Mesenchymal stem cell (in vitro differentiated cells and primary cell): Measurements from ENCODE around the gene ILKAP.
A peak's percentile ranks its signal among the peaks of the same experiment; 100 is the strongest.

Source experiments
- DNase-seq: peaks from one replicate; pipeline ENCODE4 v3.0.0-alpha.2; 2013
- H2AFZ ChIP-seq: one replicate; pipeline ENCODE4 v1.6.1; 2013; ENCODE audit warnings: low read depth, mild to moderate bottlenecking, control low read depth, inconsistent platforms, low read length, moderate library complexity
- H2AK5ac ChIP-seq: 2 replicates; pipeline ENCODE4 v1.6.1; 2013; ENCODE audit warnings: low read length, moderate library complexity, mild to moderate bottlenecking, inconsistent platforms; ENCODE audit not compliant: severe bottlenecking
- H2BK120ac ChIP-seq: one replicate; pipeline ENCODE4 v1.6.1; 2013; ENCODE audit warnings: low read depth, mild to moderate bottlenecking, inconsistent platforms, low read length, moderate library complexity
- H2BK12ac ChIP-seq, 2 experiments: one replicate each; pipeline ENCODE4 v1.6.1; 2013; ENCODE audit warnings: inconsistent platforms in 2 of 2, low read length in 2 of 2, mild to moderate bottlenecking in 2 of 2, moderate library complexity in 2 of 2, control low read depth in 1 of 2
- H2BK15ac ChIP-seq: one replicate; pipeline ENCODE4 v1.6.1; 2013; ENCODE audit warnings: mild to moderate bottlenecking, low read depth, inconsistent platforms; ENCODE audit not compliant: poor library complexity, severe bottlenecking
- H2BK5ac ChIP-seq: 2 replicates; pipeline ENCODE4 v1.6.1; 2013; ENCODE audit warnings: low read depth, mild to moderate bottlenecking, low read length, control low read depth, inconsistent platforms; ENCODE audit not compliant: poor library complexity, severe bottlenecking
- H3K14ac ChIP-seq, 2 experiments: one replicate each; pipeline ENCODE4 v1.6.1; 2013; ENCODE audit warnings: inconsistent platforms in 2 of 2, low read length in 2 of 2, control low read depth in 1 of 2, mild to moderate bottlenecking in 1 of 2, moderate library complexity in 1 of 2
- H3K18ac ChIP-seq, 2 experiments: one replicate each; pipeline ENCODE4 v1.6.1; 2013; ENCODE audit warnings: inconsistent platforms in 2 of 2, low read length in 2 of 2, control low read depth in 1 of 2, low read depth in 1 of 2, mild to moderate bottlenecking in 1 of 2
- H3K23ac ChIP-seq, 2 experiments: one replicate each; pipeline ENCODE4 v1.6.1; 2013; ENCODE audit warnings: inconsistent platforms in 2 of 2, low read length in 2 of 2, mild to moderate bottlenecking in 2 of 2, moderate library complexity in 2 of 2, control low read depth in 1 of 2
- H3K27ac ChIP-seq: 2 replicates; pipeline ENCODE4 v1.5.1; 2013; ENCODE audit warnings: mild to moderate bottlenecking, moderate library complexity, low read length, control low read depth, inconsistent platforms; ENCODE audit not compliant: poor library complexity, severe bottlenecking
- H3K27me3 ChIP-seq, 2 experiments: 2 replicates each; pipeline versions ENCODE4 v1.6.1 to v1.7.0; 2013; ENCODE audit warnings: low read length in 2 of 2, mild to moderate bottlenecking in 2 of 2, moderate library complexity in 2 of 2, control low read depth in 1 of 2, inconsistent platforms in 1 of 2; ENCODE audit not compliant: control insufficient read depth in 1 of 2, insufficient read depth in 1 of 2
- H3K36me3 ChIP-seq, 2 experiments: 2 replicates each; pipeline versions ENCODE4 v1.6.1 to v1.7.0; 2013; ENCODE audit warnings: low read length in 2 of 2, control low read depth in 1 of 2, inconsistent platforms in 1 of 2, low read depth in 1 of 2, mild to moderate bottlenecking in 1 of 2; ENCODE audit not compliant: insufficient read depth in 2 of 2, control insufficient read depth in 1 of 2
- H3K4ac ChIP-seq, 2 experiments: one replicate each; pipeline ENCODE4 v1.6.1; 2013; ENCODE audit warnings: inconsistent platforms in 2 of 2, low read length in 2 of 2, mild to moderate bottlenecking in 2 of 2, moderate library complexity in 2 of 2, control low read depth in 1 of 2, low read depth in 1 of 2
- H3K4me1 ChIP-seq: 2 replicates; pipeline ENCODE4 v1.6.1; 2013; ENCODE audit warnings: low read depth, low read length, control low read depth; ENCODE audit not compliant: control insufficient read depth, insufficient read depth
- H3K4me2 ChIP-seq: 2 replicates; pipeline ENCODE4 v1.6.1; 2013; ENCODE audit warnings: low read length, mild to moderate bottlenecking, inconsistent platforms; ENCODE audit not compliant: poor library complexity, severe bottlenecking
- H3K4me3 ChIP-seq, 2 experiments: 2 replicates each; pipeline versions ENCODE4 v1.5.1 to v1.7.0; 2013; ENCODE audit warnings: low read length in 2 of 2, mild to moderate bottlenecking in 2 of 2, control low read depth in 1 of 2, low read depth in 1 of 2; ENCODE audit not compliant: insufficient read depth in 1 of 2
- H3K79me1 ChIP-seq: replicated peaks from 2 replicates; pipeline ENCODE4 v1.6.1; 2013; ENCODE audit warnings: mild to moderate bottlenecking, control low read depth, low read length, inconsistent platforms; ENCODE audit not compliant: poor library complexity, severe bottlenecking
- H3K9ac ChIP-seq: 2 replicates; pipeline ENCODE4 v1.7.0; 2013; ENCODE audit warnings: mild to moderate bottlenecking, low read length, moderate library complexity
- H3K9me3 ChIP-seq: 2 replicates; pipeline ENCODE4 v1.7.0; 2013; ENCODE audit warnings: mild to moderate bottlenecking, low read length; ENCODE audit not compliant: control insufficient read depth
- H4K8ac ChIP-seq: one replicate; pipeline ENCODE4 v1.6.1; 2013; ENCODE audit warnings: inconsistent platforms, mild to moderate bottlenecking, low read length, moderate library complexity
- H4K91ac ChIP-seq: one replicate; pipeline ENCODE4 v1.6.1; 2013; ENCODE audit warnings: mild to moderate bottlenecking, low read length, inconsistent platforms
- WGBS: methylation state at CpG from one replicate; pipeline ENCODE4 v1.1.7; 2013; ENCODE audit warnings: mixed read lengths; 5-methylcytosine and 5-hydroxymethylcytosine counted together

Gene ILKAP

GRCh38 chr2:238146884-238147544, 56.5 kb downstream of the ILKAP start:
- peaks cover 32% of the 10 kb centered on the region for H3K4me1 ChIP-seq
- H3K9me3 ChIP-seq: no peaks in the 10 kb centered on the region
- no peak overlapping the region for H2BK12ac ChIP-seq
- no peak overlapping the region for H4K91ac ChIP-seq
- no peaks in the 10 kb centered on the region for H3K27me3 ChIP-seq
- no peak for DNase-seq
- H3K4me3 ChIP-seq: no peak overlapping the region
- no peak overlapping the region for H2BK5ac ChIP-seq
- no peak overlapping the region for H3K4me2 ChIP-seq
- no peak overlapping the region for H3K23ac ChIP-seq
- WGBS: 92% methylated on average over 13 of the region's 13 CpGs
- no peak overlapping the region for H3K4ac ChIP-seq
- H3K79me1 ChIP-seq: no peaks in the 10 kb centered on the region
- no peak overlapping the region for H2AK5ac ChIP-seq
- H3K27ac ChIP-seq: no peak overlapping the region
- H4K8ac ChIP-seq: no peak overlapping the region
- H3K18ac ChIP-seq: no peak overlapping the region
- no peak overlapping the region for H2AFZ ChIP-seq
- no peaks in the 10 kb centered on the region for H3K36me3 ChIP-seq
- no peak overlapping the region for H2BK120ac ChIP-seq
- H3K9ac ChIP-seq: no peak overlapping the region
- no peak overlapping the region for H2BK15ac ChIP-seq
- H3K14ac ChIP-seq: no peak overlapping the region

DNA sequence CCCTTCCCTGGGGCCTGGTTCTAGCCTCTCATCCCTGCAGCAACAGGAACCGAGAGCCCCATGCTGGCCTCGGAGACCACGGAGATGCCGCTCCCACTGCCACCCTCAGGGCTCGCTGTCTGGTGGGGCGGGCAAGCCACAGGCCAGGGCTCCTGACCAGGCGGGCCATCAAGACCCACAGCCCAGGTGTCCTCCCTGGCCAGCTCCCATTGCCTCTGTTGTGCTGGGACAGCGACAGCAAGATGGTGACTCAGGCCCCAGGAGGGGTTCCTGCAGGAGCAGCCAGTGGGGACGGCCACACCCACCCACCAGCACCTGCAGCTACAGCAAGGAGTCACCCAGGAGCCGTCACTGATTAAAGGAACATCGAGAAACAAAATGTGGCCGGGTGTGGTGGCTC, 57.6 kb downstream of the ILKAP start:
- DNase-seq: no peak
- no peak overlapping the region for H3K23ac ChIP-seq
- peaks cover 39% of the 10 kb centered on the region for H3K4me1 ChIP-seq
- no peak overlapping the region for H3K18ac ChIP-seq
- H3K4ac ChIP-seq: no peak overlapping the region
- H2BK12ac ChIP-seq: no peak overlapping the region
- no peak overlapping the region for H4K8ac ChIP-seq
- no peak overlapping the region for H2AK5ac ChIP-seq
- H3K9me3 ChIP-seq: no peaks in the 10 kb centered on the region
- H2AFZ ChIP-seq: no peak overlapping the region
- no peak overlapping the region for H3K9ac ChIP-seq
- no peak overlapping the region for H2BK15ac ChIP-seq
- H2BK120ac ChIP-seq: no peak overlapping the region
- H3K4me3 ChIP-seq: no peak overlapping the region
- H3K79me1 ChIP-seq: no peaks in the 10 kb centered on the region
- H3K14ac ChIP-seq: no peak overlapping the region
- no peaks in the 10 kb centered on the region for H3K27me3 ChIP-seq
- H2BK5ac ChIP-seq: no peak overlapping the region
- no peak overlapping the region for H4K91ac ChIP-seq
- H3K4me2 ChIP-seq: no peak overlapping the region
- 85% methylated on average over 12 of the region's 12 CpGs for WGBS
- no peaks in the 10 kb centered on the region for H3K36me3 ChIP-seq
- H3K27ac ChIP-seq: no peak overlapping the region

DNA sequence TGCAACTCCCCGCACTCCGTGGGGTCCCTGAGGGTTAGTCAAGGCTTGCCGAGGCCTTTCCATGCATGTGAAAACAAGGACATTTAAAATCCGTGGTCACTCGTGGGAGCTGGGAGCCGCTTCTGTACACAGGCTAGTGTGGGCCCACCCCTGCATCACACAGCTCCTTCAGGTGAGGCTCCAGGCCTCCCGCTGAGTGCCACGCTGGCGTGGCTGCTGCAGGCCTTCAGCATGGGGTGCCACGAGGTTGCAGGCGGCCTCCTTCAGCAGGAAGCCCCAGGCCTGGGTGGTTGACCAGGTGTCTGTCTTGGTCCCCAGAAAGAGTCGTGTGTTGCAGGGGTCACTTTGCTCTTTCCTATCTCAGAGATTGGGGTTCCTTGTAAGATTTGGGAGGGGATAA, 58.4 kb downstream of the ILKAP start:
- no peak overlapping the region for H4K8ac ChIP-seq
- no peaks in the 10 kb centered on the region for H3K9me3 ChIP-seq
- no peak overlapping the region for H3K4me2 ChIP-seq
- H3K79me1 ChIP-seq: no peaks in the 10 kb centered on the region
- no peak overlapping the region for H3K27ac ChIP-seq
- peaks cover 40% of the 10 kb centered on the region for H3K4me1 ChIP-seq
- no peak overlapping the region for H3K4ac ChIP-seq
- H2BK120ac ChIP-seq: no peak overlapping the region
- no peak overlapping the region for H3K23ac ChIP-seq
- no peak overlapping the region for H2AK5ac ChIP-seq
- no peaks in the 10 kb centered on the region for H3K36me3 ChIP-seq
- H3K4me3 ChIP-seq: no peak overlapping the region
- H2BK12ac ChIP-seq: no peak overlapping the region
- no peaks in the 10 kb centered on the region for H3K27me3 ChIP-seq
- H4K91ac ChIP-seq: no peak overlapping the region
- no peak overlapping the region for H3K9ac ChIP-seq
- no peak overlapping the region for H2AFZ ChIP-seq
- WGBS: 96% methylated on average over 12 of the region's 12 CpGs
- H2BK15ac ChIP-seq: no peak overlapping the region
- no peak overlapping the region for H3K14ac ChIP-seq
- H3K18ac ChIP-seq: no peak overlapping the region
- no peak overlapping the region for H2BK5ac ChIP-seq
- DNase-seq: no peak

GRCh38 chr2:238144262-238144661, 59.2 kb downstream of the ILKAP start:
- DNase-seq: no peak
- Histone ChIP-seq H3K27ac (no peak overlapping the region), H3K36me3 (no peaks in the 10 kb centered on the region), H2BK15ac (no peak overlapping the region), H3K4me1 (peaks cover 38% of the 10 kb centered on the region), H4K91ac (peak overlapping the region; percentile 9), H3K4me3 (no peak overlapping the region), H3K79me1 (no peaks in the 10 kb centered on the region), H3K9me3 (no peaks in the 10 kb centered on the region), H2BK120ac (no peak overlapping the region), H3K18ac (no peak overlapping the region), H4K8ac (no peak overlapping the region), H2AFZ (no peak overlapping the region), H2AK5ac (no peak overlapping the region), H3K4ac (no peak overlapping the region), H3K9ac (no peak overlapping the region), H3K27me3 (no peaks in the 10 kb centered on the region), H3K14ac (no peak overlapping the region), H2BK5ac (no peak overlapping the region), H2BK12ac (no peak overlapping the region), H3K4me2 (no peak overlapping the region), H3K23ac (no peak overlapping the region)
- WGBS: 90% methylated on average over 5 of the region's 5 CpGs
